RWPE1 (cell line): ENCODE data around the gene SENP6.
"Not testable (repeated sequence)": the region's sequence is repeated elsewhere in the genome, so short reads cannot be mapped to it uniquely, and the experiment has no call there.

Experiments
- CTCF ChIA-PET: fragments of 350-600 bp; sonication (Branson Sonifier 250); formaldehyde crosslinking; extraction: SDS; loops from one replicate; lab custom pipeline; 2021; lab: Yijun Ruan, JAX
- POLR2A ChIA-PET: fragments of 400-600 bp; formaldehyde crosslinking; extraction: SDS; loops from one replicate; lab custom pipeline; 2020; ENCODE audit warnings: antibody characterized with exemption; ENCODE audit not compliant: low non-redundant PET; lab: Yijun Ruan, JAX
- DNase-seq: peaks from one replicate; pipeline ENCODE4 v3.0.0; 2012; ENCODE audit warnings: low spot score
- H3K27ac ChIP-seq: fragments of 450-650 bp; 2 replicates; pipeline ENCODE4 v1.5.1; 2017
- TF ChIP-seq, protein P1 (sequence below): fragments of 450-650 bp; conservative IDR thresholded peaks from 2 replicates; pipeline ENCODE4 v1.5.1; 2017; ENCODE audit warnings: low read depth, mild to moderate bottlenecking

Gene SENP6

GRCh38 chr6:75568100-75568499 lies 33.6 kb upstream of the SENP6 start:
- CTCF ChIA-PET: no interaction called here
- POLR2A ChIA-PET: no interaction called here
- DNase-seq: no peak
- no peak overlapping the region for H3K27ac ChIP-seq
- TF ChIP-seq, protein P1, sequence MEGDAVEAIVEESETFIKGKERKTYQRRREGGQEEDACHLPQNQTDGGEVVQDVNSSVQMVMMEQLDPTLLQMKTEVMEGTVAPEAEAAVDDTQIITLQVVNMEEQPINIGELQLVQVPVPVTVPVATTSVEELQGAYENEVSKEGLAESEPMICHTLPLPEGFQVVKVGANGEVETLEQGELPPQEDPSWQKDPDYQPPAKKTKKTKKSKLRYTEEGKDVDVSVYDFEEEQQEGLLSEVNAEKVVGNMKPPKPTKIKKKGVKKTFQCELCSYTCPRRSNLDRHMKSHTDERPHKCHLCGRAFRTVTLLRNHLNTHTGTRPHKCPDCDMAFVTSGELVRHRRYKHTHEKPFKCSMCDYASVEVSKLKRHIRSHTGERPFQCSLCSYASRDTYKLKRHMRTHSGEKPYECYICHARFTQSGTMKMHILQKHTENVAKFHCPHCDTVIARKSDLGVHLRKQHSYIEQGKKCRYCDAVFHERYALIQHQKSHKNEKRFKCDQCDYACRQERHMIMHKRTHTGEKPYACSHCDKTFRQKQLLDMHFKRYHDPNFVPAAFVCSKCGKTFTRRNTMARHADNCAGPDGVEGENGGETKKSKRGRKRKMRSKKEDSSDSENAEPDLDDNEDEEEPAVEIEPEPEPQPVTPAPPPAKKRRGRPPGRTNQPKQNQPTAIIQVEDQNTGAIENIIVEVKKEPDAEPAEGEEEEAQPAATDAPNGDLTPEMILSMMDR: no peak

- DNase-seq: no peak
- TF ChIP-seq, protein P1: no peak
- H3K27ac ChIP-seq: no peak overlapping the region
- ChIA-PET CTCF (no interaction called here), POLR2A (no interaction called here)
Measured at GRCh38 chr6:75568965-75569364, 32.7 kb upstream of the SENP6 start.

DNA sequence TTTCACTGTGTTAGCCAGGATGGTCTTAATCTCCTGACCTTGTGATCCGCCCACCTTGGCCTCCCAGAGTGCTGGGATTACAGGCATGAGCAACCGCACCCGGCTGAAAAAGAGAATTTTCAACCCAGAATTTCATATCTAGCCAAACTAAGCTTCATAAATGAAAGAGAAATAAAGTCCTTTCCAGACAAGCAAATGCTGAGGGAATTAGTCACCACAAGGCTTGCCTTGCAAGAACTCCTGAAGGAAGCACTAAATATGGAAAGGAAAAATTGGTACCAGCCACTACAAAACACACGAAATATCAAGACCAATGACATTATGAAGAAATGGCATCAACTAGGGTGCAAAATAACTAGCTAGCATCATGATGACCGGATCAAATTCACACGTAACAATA lies 31.0 kb upstream of the SENP6 start:
- DNase-seq, H3K27ac ChIP-seq, POLR2A ChIA-PET: not testable (repeated sequence)
- CTCF ChIA-PET: interaction anchor here (0.7 kb wide), 1 partner anchor 847 kb away, joined by 3 read pairs; no protein-coding TSS in a partner anchor

GRCh38 chr6:75572072-75572471 lies 29.6 kb upstream of the SENP6 start:
- TF ChIP-seq, protein P1: no peak
- no peak overlapping the region for H3K27ac ChIP-seq
- DNase-seq: no peak
- ChIA-PET POLR2A (no interaction called here), CTCF (no interaction called here)

DNA sequence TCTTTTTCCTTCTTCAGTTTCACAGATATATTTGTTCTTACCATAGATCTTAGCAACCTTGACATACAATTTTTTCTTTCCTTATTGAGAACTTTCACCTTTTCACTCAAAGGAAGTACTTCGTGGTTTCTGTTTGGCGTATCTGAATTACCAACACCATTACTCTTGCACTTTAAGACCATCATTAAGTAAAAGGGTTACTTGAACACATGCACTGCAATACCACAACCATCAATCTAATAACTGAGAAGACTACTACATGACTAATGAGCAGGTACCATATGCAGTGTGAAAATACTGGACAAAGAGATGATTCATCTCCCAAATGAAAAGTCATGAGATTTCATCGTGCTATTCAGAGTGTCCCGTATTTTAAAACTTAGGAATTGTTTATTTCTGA lies 21.7 kb upstream of the SENP6 start:
- H3K27ac ChIP-seq: no peak overlapping the region
- DNase-seq: no peak
- TF ChIP-seq, protein P1: no peak
- POLR2A ChIA-PET: no interaction called here
- CTCF ChIA-PET: no interaction called here

GRCh38 chr6:75581231-75581630 lies 20.4 kb upstream of the SENP6 start:
- ChIA-PET POLR2A (no interaction called here), CTCF (no interaction called here)
- TF ChIP-seq, protein P1: no peak
- no peak for DNase-seq
- H3K27ac ChIP-seq: no peak overlapping the region

- DNase-seq, CTCF ChIA-PET, H3K27ac ChIP-seq: not testable (repeated sequence)
- POLR2A ChIA-PET: interaction anchor here (0.6 kb wide), 1 partner anchor 13 kb away, joined by 3 read pairs; no protein-coding TSS in a partner anchor
Measured at GRCh38 chr6:75584552-75584951, 17.1 kb upstream of the SENP6 start.

DNA sequence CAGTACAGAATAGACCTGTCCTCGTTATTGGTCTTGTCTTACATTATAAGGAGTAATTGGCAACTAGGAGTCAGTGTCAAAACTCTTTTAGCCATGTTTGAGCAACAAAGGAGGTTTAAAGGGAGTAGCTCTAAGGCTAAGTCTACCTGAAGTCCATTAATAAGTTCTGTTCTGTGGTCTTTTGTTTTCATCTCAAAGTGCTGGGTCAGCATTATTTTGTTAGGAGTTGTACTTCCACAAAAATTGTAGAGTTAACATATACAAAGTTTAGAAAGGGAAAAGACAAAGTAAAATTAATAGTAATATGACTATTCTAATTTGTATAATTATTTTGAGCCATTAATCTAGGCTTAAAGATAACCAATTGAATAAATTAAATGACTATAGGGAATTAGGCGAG lies 12.7 kb upstream of the SENP6 start:
- CTCF ChIA-PET: no interaction called here
- H3K27ac ChIP-seq: no peak overlapping the region
- no peak for DNase-seq
- TF ChIP-seq, protein P1: no peak
- POLR2A ChIA-PET: no interaction called here
